Esophagus squamous epithelium (tissue), 5 donors: ENCODE data around the gene ADCY7. TPM values are rescaled to one million over a fixed set of nuclear protein-coding genes. Genes with fewer than 3 reads are reported as not detected.

ENCODE experiments used
- DNase-seq: peaks from one replicate; lab custom pipeline; 2025; lab: John Stamatoyannopoulos, UW
- H3K27ac ChIP-seq, 4 donors: fragments of 200-600 bp; sonication (generic); one replicate each; pipeline ENCODE4 v1.5.1; 2016 to 2019; ENCODE audit warnings: mild to moderate bottlenecking in 1 of 4
- H3K27me3 ChIP-seq, 4 donors: fragments of 200-600 bp; sonication (generic); 1 replicate in 3 of 4; 2 replicates in 1 of 4; pipeline versions ENCODE4 v1.5.1 to v1.6.0; 2017 to 2021; ENCODE audit warnings: antibody characterized with exemption in 1 of 4
- H3K36me3 ChIP-seq, 3 donors: fragments of 200-600 bp; sonication (generic); one replicate each; pipeline ENCODE4 v1.5.1; 2016 to 2019
- H3K4me1 ChIP-seq, 3 donors: fragments of 200-600 bp; sonication (generic); one replicate each; pipeline ENCODE4 v1.5.1; 2017 to 2019
- H3K4me3 ChIP-seq, 4 donors: fragments of 200-600 bp; sonication (generic); 1 replicate in 3 of 4; 2 replicates in 1 of 4; pipeline ENCODE4 v1.5.1; 2016 to 2019; ENCODE audit warnings: mild to moderate bottlenecking in 2 of 4, moderate library complexity in 1 of 4
- H3K9me3 ChIP-seq, 3 donors: fragments of 200-600 bp; sonication (generic); one replicate each; pipeline ENCODE4 v1.5.1; 2016 to 2019
- CTCF ChIP-seq, 6 experiments: fragments of 450-650 bp in 4 of 6; fragments of 200-600 bp in 2 of 6; sonication (generic) in 2 of 6; IDR thresholded peaks; one replicate each; pipeline ENCODE4 v1.5.1; 2016 to 2019; ENCODE audit warnings: antibody characterized with exemption in 6 of 6, mild to moderate bottlenecking in 4 of 6, moderate library complexity in 4 of 6
- POLR2A ChIP-seq, 4 donors: fragments of 450-650 bp; IDR thresholded peaks; one replicate each; pipeline ENCODE4 v1.6.1; 2017; ENCODE audit warnings: antibody characterized with exemption in 4 of 4, mild to moderate bottlenecking in 4 of 4, moderate library complexity in 3 of 4
- WGBS, 2 donors: methylation state at CpG; one replicate each; pipeline ENCODE4 v1.1.5; 2018; 5-methylcytosine and 5-hydroxymethylcytosine counted together
- intact Hi-C: fragments of 100-400 bp; cut with DNase I; formaldehyde crosslinking; loops from one replicate; pipeline ENCODE4 v1.15.0; 2022
- total RNA-seq, 4 donors: library from RNA; depleted of rRNA; stranded (reverse); fragments of >200 nt; gene quantifications; one replicate each; pipeline ENCODE4 v1.1.0, GENCODE V29; 2016
- donor health status: DM: yes; HTN: yes; CAD: no.

ADCY7 gene
- total RNA-seq, 4 donors from 2014 or later: 21.2 to 23.9 (median 23.3) TPM

- Histone ChIP-seq H3K27me3 (no peaks in the 10 kb centered on the region), H3K4me3 (no peak overlapping the region), H3K9me3 (no peaks in the 10 kb centered on the region), H3K27ac (peak overlapping the region in 1 of 4 donors; percentile 2), H3K4me1 (peaks cover 12 to 42% (median 16%) of the 10 kb centered on the region in 3 donors), H3K36me3 (peaks cover 0 to 78% (median 0%) of the 10 kb centered on the region in 3 donors)
- TF ChIP-seq CTCF (IDR thresholded peaks at IDR 0.05) (no peak), POLR2A (IDR thresholded peaks at IDR 0.05) (no peak)
- intact Hi-C loops: no loop called here
- 100% methylated on average over 1 of the region's 33 CpGs; no CpG with 5 or more reads in 1 of the 2 donors for WGBS, 2 donors
- no peak for DNase-seq
Observed at GRCh38 chr16:50303605-50304466, 37.5 kb downstream of the ADCY7 start.

GRCh38 chr16:50304467-50305440 lies 38.4 kb downstream of the ADCY7 start:
- peaks cover 20 to 51% (median 21%) of the 10 kb centered on the region in 3 donors for H3K4me1 ChIP-seq
- no peak overlapping the region for H3K4me3 ChIP-seq
- peaks cover 0 to 74% (median 0%) of the 10 kb centered on the region in 3 donors for H3K36me3 ChIP-seq
- intact Hi-C loops: no loop called here
- 89 to 93% methylated on average over 6 to 9 of the region's 25 CpGs for WGBS, 2 donors
- no peaks in the 10 kb centered on the region for H3K9me3 ChIP-seq
- TF ChIP-seq CTCF (IDR thresholded peaks at IDR 0.05) (no peak), POLR2A (IDR thresholded peaks at IDR 0.05) (no peak)
- H3K27ac ChIP-seq: peak overlapping the region in 1 of 4 donors; percentile 2
- no peak for DNase-seq
- no peaks in the 10 kb centered on the region for H3K27me3 ChIP-seq

- intact Hi-C loops: no loop called here
- no peaks in the 10 kb centered on the region for H3K27me3 ChIP-seq
- WGBS, 2 donors: no CpG with 5 or more reads among the region's 21 CpGs
- H3K36me3 ChIP-seq: peaks cover 0 to 69% (median 0%) of the 10 kb centered on the region in 3 donors
- TF ChIP-seq CTCF (IDR thresholded peaks at IDR 0.05) (no peak), POLR2A (IDR thresholded peaks at IDR 0.05) (no peak)
- H3K4me3 ChIP-seq: no peak overlapping the region
- DNase-seq: no peak
- peaks cover 23 to 54% (median 25%) of the 10 kb centered on the region in 3 donors for H3K4me1 ChIP-seq
- no peak overlapping the region for H3K27ac ChIP-seq
- no peaks in the 10 kb centered on the region for H3K9me3 ChIP-seq
Observed at GRCh38 chr16:50305441-50306061, 39.2 kb downstream of the ADCY7 start.

GRCh38 chr16:50306287-50306686 lies 39.9 kb downstream of the ADCY7 start:
- intact Hi-C loops: no loop called here
- Histone ChIP-seq H3K27ac (no peak overlapping the region), H3K9me3 (no peaks in the 10 kb centered on the region), H3K36me3 (peaks cover 0 to 63% (median 0%) of the 10 kb centered on the region in 3 donors), H3K27me3 (no peaks in the 10 kb centered on the region), H3K4me3 (no peak overlapping the region), H3K4me1 (peaks cover 18 to 49% (median 25%) of the 10 kb centered on the region in 3 donors)
- 67 to 78% methylated on average over 1 to 4 of the region's 9 CpGs for WGBS, 2 donors
- TF ChIP-seq CTCF (IDR thresholded peaks at IDR 0.05) (no peak), POLR2A (IDR thresholded peaks at IDR 0.05) (no peak)
- no peak for DNase-seq
